Tibial nerve (tissue), 3 donors: ENCODE data around the gene CSAD.

Experiments
- POLR2A ChIP-seq, 2 donors: fragments of 450-650 bp; IDR thresholded peaks; one replicate each; pipeline ENCODE4 v1.6.1; 2017; ENCODE audit warnings: antibody characterized with exemption in 2 of 2, mild to moderate bottlenecking in 2 of 2, moderate library complexity in 2 of 2
- TF ChIP-seq, protein P1 (sequence below), 5 experiments: fragments of 200-600 bp in 3 of 5; fragments of 450-650 bp in 2 of 5; sonication (generic) in 3 of 5; IDR thresholded peaks; one replicate each; pipeline ENCODE4 v1.5.1; 2016 to 2019; ENCODE audit warnings: antibody characterized with exemption in 5 of 5, mild to moderate bottlenecking in 3 of 5, moderate library complexity in 2 of 5

DNA sequence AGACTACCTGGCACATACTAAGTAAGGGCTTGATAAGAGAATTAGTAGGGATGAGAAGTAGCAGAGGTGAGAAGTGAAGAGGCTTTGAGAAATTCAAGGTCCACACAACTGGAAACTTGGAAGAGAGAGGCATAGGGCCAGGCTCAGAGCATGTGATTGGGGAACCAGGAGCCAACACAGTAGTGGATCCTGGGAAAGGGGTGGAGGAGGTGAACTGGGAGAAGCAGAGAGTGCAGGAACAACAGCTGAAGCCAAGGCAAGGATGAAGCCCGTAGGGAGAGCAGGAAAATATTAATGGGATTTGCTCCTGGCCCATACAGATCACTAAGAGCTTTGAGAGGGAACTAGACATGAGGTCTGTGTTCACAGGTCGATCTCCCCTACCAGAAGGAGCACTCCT lies 27.7 kb upstream of the CSAD start:
- TF ChIP-seq POLR2A (IDR thresholded peaks at IDR 0.05) = no peak
- TF ChIP-seq, protein P1, sequence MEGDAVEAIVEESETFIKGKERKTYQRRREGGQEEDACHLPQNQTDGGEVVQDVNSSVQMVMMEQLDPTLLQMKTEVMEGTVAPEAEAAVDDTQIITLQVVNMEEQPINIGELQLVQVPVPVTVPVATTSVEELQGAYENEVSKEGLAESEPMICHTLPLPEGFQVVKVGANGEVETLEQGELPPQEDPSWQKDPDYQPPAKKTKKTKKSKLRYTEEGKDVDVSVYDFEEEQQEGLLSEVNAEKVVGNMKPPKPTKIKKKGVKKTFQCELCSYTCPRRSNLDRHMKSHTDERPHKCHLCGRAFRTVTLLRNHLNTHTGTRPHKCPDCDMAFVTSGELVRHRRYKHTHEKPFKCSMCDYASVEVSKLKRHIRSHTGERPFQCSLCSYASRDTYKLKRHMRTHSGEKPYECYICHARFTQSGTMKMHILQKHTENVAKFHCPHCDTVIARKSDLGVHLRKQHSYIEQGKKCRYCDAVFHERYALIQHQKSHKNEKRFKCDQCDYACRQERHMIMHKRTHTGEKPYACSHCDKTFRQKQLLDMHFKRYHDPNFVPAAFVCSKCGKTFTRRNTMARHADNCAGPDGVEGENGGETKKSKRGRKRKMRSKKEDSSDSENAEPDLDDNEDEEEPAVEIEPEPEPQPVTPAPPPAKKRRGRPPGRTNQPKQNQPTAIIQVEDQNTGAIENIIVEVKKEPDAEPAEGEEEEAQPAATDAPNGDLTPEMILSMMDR (IDR thresholded peaks at IDR 0.05) = no peak
